Ureter (tissue), 1 donor: Measurements from ENCODE around the gene PLA2G12B. TPM values are rescaled to one million over a fixed set of nuclear protein-coding genes. Genes with fewer than 3 reads are reported as not detected.
"Not testable (repeated sequence)": the region's sequence is repeated elsewhere in the genome, so short reads cannot be mapped to it uniquely, and the experiment has no call there.

Experiments used
- DNase-seq: peaks from one replicate; pipeline ENCODE4 v3.0.0-alpha.2; 2020; ENCODE audit warnings: low spot score
- total RNA-seq: library from RNA; stranded (reverse); gene quantifications from one replicate; pipeline ENCODE4 v1.2.4, GENCODE V29; 2023
- donor health status: DM: yes; HTN: yes; CAD: no.

The PLA2G12B gene
- not detected for total RNA-seq

DNA sequence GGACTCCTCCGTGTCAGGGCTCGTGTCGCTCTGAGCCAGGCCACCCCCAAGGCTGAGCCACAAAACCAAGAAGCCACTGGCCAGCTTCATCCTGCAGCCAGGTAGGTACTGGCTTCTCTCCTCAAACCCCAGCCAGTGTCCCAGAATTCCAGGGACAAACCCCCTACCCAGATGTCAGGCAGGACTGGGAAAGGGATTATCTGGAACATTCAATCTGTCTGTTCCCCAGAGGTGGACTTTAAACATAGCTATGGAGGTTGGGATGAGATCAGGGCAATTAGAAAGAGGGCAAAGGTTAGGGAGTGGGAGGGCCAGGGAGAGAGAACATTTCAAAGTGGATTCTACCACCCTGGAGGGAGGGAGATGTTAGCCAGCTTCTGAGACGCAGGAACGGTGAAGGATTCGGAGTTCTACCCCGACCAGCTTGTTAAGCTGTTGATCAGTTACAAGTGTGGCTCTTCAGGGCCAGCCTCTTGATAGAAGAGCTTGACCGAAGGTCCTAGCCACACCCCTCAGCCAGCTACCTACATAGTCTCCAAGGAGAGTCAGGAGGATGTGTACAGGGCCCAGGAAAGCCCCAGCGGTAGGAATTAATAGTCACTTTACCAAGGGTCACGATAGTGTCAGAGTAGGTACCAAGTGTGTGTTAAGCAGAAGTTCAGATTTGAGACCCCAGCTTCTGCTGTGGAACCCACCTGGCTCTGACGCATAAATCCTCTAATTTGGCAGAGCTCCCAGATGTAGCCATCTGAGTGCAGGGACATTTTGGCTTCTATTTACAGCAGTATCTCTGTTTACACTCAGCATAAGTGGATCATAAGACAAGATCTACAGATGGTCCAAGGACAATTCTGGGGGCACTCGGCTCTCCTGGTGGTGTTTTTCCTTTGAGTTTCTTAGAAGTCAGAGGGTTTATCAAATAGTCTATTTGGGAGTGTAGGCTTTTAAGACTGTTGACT is at the start of gene PLA2G12B:
Gene PLA2G12B, minus strand, starts transcription at position 211 of the 959 bp plus-strand sequence. Its CDS starts 121 bp downstream, at position 90.
- no peak for DNase-seq

DNA sequence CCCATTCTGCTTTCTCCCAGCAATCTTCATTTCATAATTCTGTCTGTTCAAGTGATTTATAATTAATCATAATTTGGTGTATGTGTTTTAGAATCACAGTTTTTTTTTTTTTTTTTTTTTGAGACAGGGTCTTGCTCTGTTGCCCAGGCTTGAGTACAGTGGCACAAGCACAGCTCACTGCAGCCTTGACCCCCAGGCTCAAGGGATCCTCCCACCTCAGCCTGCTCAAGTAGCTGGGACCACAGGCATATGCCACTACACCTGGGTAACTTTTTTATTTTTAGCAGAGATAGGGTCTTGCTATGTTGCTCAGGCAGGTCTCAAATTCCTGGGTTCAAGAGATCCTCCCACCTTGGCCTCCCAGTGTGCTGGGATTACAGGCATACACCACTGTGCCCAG is 49.2 kb upstream of the PLA2G12B start:
- DNase-seq, result no peak

GRCh38 chr10:73000973-73001372 is 46.4 kb upstream of the PLA2G12B start:
- no peak for DNase-seq

DNA sequence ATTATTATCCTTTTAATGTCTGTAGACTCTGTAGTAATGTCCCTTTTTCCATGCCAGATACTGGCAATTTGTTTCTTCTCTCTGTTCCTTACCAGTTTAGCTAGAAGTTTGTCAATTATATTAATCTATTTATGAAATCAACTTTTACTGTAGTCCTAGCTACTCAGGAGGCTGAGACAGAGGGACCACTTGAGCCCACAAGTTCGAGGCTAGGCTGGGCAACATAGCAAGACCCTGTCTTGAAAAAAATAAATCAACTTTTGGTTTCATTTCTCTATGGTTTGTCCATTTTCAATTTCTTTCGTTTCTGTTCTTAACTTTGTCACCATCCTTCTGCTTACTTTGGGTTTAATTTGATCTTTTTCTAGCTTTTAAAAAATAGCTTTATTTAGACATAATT is 42.5 kb upstream of the PLA2G12B start:
- no peak for DNase-seq

DNA sequence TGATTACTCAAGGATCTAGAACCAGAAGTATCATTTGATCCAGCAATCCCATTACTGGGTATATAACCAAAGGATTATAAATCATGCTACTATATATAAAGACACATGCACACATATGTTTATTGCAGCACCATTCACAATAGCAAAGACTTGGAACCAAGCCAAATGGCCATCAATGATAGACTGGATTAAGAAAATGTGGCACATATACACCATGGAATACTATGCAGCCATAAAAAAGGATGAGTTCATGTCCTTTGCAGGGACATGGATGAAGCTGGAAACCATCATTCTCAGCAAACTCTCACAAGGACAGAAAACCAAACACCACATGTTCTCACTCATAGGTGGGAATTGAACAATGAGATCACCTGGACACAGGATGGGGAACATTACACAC is 40.9 kb upstream of the PLA2G12B start:
- not testable (repeated sequence) for DNase-seq

- not testable (repeated sequence) for DNase-seq
Observed at GRCh38 chr10:72989771-72990170, 35.2 kb upstream of the PLA2G12B start.

DNA sequence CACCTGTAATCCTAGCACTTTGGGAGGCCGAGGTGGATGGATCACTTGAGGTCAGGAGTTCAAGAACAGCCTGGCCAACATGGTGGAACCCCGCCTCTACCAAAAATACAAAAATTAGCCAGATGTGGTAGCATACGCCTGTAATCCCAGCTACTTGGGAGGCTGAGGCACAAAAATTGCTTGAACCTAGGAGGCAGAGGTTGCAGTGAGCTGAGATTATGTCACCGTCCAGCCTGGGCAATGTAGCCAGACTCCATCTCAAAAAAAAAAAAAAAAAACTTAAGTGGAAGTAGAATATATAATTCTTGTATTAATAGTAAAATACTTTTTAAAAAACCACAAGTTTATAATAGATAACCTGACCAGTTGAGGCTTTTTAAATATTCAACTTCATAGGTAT is 30.0 kb upstream of the PLA2G12B start:
- DNase-seq, result not testable (repeated sequence)

GRCh38 chr10:72981882-72982529 is 27.4 kb upstream of the PLA2G12B start:
- no peak for DNase-seq

DNA sequence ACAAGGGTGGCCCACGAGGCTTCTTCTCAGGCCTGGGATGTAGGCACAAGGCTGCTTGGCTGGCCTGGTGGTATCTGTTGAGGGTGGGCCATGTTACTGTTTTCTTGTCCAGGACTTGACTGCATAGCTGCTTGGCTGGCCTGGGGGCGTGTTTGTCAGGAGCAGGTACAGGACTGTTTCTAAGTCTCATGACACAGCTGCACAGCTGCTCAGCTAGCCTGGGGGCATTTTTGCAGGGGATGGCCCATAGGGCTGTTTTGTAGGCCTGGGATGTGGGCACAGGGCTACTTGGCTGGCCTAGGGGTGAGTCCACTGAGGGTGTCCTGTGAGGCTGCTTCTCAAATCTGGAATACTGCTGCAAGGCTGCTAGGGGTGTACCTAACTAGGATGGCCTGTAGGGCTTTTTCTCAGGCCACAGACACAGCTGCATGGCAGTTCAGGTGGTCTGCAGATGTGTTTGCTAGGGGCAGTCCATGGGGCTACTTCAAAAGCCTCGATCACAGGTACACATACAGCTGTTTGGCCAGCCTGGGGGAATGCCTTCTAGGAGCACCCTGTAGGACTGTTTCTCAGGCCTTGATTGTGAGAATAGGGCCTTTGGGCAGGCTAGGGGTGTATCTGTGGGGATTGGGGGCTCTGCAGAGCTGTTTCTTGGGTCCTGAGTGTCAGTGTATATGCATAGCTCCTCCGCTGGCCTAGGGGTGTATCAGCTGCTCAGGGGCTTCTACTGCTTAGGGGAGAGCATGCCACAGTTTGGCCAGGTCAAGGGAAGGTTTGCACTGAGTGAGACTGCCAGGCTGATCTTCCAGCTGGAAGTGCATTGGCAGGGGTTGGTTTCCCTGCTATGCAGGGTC is 26.6 kb upstream of the PLA2G12B start:
- DNase-seq, result no peak

DNA sequence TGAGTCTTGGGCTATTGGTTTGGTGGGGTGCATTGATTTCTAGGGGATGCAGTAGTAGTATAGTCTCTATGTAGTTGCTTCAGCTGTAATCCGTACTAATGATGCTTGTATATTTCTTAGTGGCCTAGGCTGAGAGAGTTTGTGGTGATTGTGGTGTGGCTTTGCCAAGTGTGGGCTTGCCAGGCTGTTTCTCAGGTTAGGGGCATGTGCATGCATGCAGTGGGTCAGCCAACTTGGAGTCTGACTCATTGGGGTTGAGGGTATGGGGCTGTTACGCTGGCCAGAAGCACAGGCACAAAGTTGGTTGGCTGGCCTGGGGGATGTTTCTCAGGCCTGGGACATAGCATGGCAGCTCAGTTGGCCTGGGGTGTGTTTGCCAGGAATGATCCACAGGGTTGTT is 25.7 kb upstream of the PLA2G12B start:
- DNase-seq, result no peak

GRCh38 chr10:72979709-72980108 is 25.1 kb upstream of the PLA2G12B start:
- DNase-seq, result no peak

GRCh38 chr10:72976886-72977285 is 22.3 kb upstream of the PLA2G12B start:
- no peak for DNase-seq

DNA sequence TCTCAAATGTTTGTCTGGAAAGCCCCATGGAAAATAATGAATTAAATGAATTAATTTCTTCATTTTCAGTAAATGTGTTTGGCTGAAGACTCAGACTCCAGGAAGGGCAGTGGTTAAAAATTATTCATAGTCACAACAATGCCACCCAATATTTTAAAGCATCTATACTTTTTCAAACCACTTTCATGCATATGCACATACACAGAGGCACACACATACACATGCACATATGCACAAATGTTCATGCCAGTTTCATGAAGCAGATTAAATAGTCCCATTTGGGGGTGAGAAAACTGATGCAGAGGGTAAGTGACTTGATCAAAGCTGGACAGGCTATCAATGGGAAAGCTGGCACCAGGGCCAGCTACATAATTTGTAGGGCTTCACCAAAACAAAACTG is 1.4 kb upstream of the PLA2G12B start:
- no peak for DNase-seq

DNA sequence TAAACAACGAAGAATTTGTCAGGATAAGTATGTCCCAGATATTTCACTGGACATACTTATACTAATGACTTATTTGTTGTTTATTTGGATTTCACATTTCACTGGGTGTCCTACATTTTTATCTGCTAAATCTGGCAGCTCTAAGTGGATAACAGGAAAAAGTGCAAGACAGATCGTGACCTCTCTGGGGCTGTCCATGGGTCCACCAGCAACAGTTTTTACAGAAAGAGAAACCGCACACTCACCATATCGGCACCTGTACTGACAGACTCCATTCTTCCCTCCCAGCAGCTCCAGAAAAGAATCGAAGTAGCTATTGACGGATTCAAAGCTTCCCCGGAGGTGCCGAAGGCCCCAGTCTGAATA is 393 bp downstream of the PLA2G12B start:
- no peak for DNase-seq

DNA sequence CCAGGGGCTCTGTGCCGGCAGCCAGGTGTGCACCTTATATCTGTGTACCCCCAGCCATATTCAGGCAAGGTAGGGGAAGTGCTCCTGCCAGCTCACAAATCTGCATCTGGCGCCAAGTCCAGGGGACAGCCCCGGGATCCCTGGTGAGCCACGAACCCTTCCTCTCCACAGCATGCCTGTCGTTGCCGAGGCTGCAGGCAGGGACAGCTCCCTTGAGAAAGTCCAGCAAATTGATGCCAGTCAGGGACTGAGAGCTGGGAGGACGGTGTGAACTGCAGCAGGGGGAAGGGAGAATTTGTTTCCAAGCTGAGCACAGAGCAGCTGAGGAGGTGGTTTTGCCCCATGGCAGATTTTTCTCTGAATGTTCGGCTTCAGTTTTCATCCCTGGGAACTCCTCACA is 919 bp downstream of the PLA2G12B start:
- DNase-seq, result no peak

- no peak for DNase-seq
Observed at GRCh38 chr10:72952642-72953158, 1.9 kb downstream of the PLA2G12B start.

- DNase-seq, result no peak
Observed at GRCh38 chr10:72952189-72952588, 2.4 kb downstream of the PLA2G12B start.

GRCh38 chr10:72951760-72952159 is 2.8 kb downstream of the PLA2G12B start:
- DNase-seq, result no peak

- DNase-seq, result no peak
Observed at GRCh38 chr10:72948762-72949161, 5.8 kb downstream of the PLA2G12B start.

DNA sequence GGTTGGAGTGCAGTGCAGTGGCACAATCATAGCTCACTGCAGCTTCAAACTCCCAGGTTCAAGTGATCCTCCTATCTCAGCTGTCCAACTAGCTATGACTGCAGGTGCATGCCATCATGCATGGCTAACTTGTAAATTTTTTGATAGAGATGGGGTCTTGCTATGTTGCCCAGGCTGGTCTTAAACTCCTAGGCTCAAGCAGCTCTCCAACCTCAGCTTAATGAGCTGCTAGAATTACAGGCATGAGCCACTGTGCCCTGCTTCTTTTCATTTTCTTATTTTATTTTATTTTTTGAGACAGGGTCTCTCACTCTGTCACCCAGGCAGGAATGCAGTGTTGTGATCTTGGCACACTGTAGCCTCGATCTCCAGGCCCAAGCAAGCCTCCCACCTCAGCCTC is 7.6 kb downstream of the PLA2G12B start:
- no peak for DNase-seq

GRCh38 chr10:72943498-72944234 is 10.9 kb downstream of the PLA2G12B start:
- no peak for DNase-seq
